Activated naive CD8-positive, alpha-beta T cell treated with anti-CD3 and anti-CD28 coated beads, Interleukin-2, amount 50 U/mL, for 16 hours (primary cell): Measurements from ENCODE around the gene PPP6R3.
"Not testable (repeated sequence)": the region's sequence is repeated elsewhere in the genome, so short reads cannot be mapped to it uniquely, and the experiment has no call there.

ENCODE experiments used
- DNase-seq: peaks from one replicate; pipeline ENCODE4 v3.0.0-alpha.2; 2020; ENCODE audit warnings: low read depth, low spot score

The PPP6R3 gene

GRCh38 chr11:68598816-68599653, 138.5 kb downstream of the PPP6R3 start:
- DNase-seq: no peak

DNA sequence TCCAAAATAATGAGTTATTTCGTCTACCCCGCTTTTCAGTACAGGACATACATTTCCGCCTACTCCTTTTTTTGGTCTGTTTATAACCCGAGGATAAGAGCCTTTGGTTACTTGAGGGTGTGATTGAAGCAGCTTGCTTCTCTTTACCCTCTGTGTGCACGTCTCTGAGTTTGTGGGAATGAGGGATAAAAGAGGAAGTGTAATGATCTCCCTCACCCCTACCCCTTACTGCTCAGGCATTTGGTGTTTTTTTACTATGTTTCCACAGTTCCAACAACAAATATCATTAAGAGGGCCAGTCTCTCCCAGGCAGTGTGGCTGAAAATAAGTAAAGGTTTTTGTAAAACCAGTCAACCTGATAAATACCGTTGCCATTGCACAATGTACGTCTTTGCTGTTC, 140.6 kb downstream of the PPP6R3 start:
- no peak for DNase-seq

- no peak for DNase-seq
Measured at GRCh38 chr11:68609761-68610160, 149.2 kb downstream of the PPP6R3 start.

DNA sequence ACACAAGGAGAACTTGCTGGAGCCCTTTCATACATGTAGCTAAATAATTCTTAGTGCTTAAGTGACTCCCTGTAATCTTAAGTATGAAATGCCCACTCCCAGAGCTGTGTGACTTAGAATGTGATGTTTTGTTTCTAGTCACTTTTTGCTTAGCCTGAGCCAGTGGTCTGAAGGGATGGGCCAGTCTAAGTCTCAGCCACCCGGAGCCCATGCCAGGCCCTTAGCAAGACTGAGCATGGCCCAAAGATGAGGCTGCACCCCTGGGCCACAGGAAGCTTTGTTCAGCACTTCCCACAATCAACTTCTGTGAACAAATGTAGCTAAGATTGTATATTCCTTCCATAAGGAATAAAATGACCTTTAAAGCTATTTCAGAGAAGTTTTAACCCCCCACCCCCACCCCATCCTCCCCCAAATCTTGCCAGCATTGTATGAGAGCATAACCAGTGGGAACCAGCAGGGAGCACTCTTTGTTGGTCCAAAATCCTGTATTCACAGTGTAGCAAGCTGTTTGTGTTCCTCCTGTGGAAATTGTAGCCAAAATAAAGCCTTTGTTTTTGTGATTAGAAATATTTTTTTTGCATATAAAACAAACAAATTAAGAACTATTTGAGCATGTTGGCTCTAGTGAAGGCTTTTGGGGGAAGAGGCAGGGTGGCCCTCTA, 150.0 kb downstream of the PPP6R3 start:
- DNase-seq: no peak

DNA sequence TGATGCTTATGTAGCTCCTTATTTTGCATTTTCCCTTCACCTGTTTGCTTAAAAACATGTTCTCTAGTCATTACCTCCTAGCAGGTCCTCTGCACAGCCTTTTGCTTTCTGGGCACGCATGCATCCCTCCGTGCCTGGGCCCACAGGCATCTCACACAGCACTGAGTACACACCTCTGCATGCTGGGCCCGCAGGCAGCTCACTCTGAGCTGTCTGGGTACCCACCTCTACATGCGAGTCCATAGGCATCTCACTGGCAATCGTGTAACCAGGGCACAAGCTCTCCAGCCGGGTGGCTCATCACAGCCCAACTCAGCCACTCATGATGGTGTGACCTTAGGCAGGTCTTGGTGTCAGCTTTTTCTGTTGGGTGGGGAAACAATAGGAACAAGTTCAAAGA, 155.1 kb downstream of the PPP6R3 start:
- DNase-seq: no peak

DNA sequence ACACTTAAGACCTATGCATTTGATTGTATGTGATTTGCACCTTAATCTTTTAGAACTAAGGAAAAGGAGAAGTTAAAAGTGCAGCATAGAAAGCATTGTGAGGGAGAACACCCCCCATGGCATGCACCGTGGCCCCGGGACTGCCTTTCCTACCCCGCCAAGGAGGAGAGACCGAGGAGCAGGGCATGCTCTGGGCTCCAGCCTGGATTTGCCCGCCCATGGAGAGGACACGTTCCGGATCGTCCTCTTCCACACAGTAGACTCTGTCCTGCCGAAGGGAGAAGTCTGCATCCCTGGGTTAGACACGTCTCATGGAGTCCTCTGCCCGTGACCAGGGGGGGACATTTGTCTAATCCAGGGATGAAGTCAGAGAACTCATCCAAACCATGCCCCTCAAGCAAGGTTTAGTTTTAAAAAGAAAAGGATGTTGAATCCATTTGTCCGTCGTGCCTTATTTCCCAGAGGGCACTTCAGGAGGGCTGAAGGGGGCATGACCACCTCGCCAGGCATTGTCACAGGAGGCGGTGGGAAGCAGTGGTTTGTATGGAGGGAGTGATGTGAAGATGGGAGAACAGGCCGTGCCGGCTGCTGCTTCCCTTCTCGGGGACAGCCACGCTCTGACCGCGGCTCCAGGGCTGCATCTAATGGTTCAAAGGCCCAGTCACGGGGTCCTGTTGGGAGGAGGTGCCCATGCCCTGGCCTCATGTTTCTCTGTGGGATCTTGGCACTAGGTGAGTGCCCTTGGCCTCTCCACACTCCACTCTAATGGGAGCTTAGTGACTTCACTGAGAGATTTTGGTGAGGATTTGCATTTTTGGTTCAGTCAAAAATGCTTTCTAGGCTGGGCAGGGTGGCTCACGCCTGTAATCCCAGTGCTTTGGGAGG, 157.6 kb downstream of the PPP6R3 start:
- no peak for DNase-seq

DNA sequence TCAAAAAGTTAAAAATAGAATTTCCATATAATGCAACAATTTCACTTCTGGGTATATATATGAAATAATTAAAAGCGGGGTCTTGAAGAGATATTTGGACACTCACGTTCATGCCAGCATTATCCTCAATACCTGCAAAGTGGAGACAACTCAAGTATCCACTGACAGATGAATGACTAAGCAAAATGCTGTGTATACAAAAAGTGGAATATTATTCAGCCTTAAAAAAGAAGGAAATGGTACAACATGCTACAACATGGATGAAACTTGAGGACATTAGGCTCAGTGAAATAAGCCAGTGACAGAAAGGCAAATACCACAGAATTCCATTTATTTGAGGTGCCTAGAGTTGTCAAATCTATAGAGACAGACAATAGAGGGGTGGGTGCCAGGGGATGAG, 161.3 kb downstream of the PPP6R3 start:
- no peak for DNase-seq

GRCh38 chr11:68623706-68624105, 163.2 kb downstream of the PPP6R3 start:
- not testable (repeated sequence) for DNase-seq

DNA sequence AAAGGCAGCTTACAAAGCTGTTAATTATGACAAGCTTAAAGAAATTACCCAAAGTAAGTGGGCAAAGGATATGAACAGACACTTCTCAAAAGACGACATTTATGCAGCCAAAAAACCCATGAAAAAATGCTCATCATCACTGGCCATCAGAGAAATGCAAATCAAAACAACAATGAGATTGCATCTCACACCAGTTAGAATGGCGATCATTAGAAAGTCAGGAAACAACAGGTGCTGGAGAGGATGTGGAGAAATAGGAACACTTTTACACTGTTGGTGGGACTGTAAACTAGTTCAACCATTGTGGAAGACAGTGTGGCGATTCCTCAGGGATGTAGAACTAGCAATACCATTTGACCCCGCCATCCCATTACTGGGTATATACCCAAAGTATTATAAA, 164.5 kb downstream of the PPP6R3 start:
- not testable (repeated sequence) for DNase-seq

- not testable (repeated sequence) for DNase-seq
Measured at GRCh38 chr11:68626236-68626635, 165.7 kb downstream of the PPP6R3 start.

DNA sequence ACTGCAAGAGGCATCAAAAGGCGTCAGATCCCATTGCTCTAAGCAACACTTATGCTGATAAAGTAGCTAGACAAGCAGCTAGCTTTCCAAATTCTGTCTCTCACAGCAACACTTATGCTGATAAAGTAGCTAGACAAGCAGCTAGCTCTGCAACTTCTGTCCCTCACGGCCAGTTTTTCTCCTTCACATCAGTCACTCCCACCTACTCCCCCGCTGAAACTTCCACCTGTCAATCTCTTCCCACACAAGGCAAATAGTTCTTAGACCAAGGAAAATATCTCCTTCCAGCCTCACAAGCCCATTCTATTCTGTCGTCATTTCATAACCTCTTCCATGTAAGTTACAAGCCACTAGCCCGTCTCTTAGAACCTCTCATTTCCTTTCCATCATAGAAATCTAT, 168.3 kb downstream of the PPP6R3 start:
- DNase-seq: not testable (repeated sequence)

DNA sequence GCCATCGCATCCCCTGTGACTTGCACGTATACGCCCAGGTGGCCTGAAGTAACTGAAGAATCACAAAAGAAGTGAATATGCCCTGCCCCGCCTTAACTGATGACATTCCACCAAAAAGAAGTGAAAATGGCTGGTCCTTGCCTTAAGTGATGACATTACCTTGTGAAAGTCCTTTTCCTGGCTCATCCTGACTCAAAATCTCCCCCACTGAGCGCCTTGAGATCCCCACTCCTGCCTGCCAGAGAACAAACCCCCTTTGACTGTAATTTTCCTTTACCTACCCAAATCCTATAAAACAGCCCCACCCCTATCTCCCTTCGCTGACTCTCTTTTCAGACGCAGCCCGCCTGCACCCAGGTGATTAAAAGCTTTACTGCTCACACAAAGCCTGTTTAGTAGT, 171.8 kb downstream of the PPP6R3 start:
- not testable (repeated sequence) for DNase-seq

GRCh38 chr11:68632802-68633201, 172.2 kb downstream of the PPP6R3 start:
- DNase-seq: no peak

GRCh38 chr11:68634606-68635005, 174.1 kb downstream of the PPP6R3 start:
- not testable (repeated sequence) for DNase-seq

- not testable (repeated sequence) for DNase-seq
Measured at GRCh38 chr11:68635172-68635571, 174.6 kb downstream of the PPP6R3 start.

DNA sequence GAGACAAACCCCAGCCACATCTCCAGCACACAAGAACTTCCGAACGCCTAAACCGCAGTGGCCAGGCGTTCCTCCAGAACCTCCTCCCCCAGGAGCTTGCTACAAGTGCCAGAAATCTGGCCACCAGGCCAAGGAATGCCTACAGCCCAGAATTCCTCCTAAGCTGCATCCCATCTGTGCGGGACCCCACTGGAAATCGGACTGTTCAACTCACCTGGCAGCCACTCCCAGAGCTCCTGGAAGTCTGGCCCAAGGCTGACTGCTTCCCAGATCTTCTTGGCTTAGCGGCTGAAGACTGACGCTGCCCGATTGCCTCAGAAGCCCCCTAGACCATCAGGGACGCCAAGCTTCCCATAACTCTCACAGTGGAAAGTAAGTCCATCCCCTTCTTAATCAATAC, 175.3 kb downstream of the PPP6R3 start:
- DNase-seq: not testable (repeated sequence)

- not testable (repeated sequence) for DNase-seq
Measured at GRCh38 chr11:68639322-68639721, 178.8 kb downstream of the PPP6R3 start.

- no peak for DNase-seq
Measured at GRCh38 chr11:68641880-68642279, 181.3 kb downstream of the PPP6R3 start.

- no peak for DNase-seq
Measured at GRCh38 chr11:68643585-68643984, 183.0 kb downstream of the PPP6R3 start.

- DNase-seq: no peak
Measured at GRCh38 chr11:68646832-68647231, 186.3 kb downstream of the PPP6R3 start.

GRCh38 chr11:68649851-68650555, 189.5 kb downstream of the PPP6R3 start:
- no peak for DNase-seq
